ENCODE data around the gene PXDN.

PXDN gene

DNA sequence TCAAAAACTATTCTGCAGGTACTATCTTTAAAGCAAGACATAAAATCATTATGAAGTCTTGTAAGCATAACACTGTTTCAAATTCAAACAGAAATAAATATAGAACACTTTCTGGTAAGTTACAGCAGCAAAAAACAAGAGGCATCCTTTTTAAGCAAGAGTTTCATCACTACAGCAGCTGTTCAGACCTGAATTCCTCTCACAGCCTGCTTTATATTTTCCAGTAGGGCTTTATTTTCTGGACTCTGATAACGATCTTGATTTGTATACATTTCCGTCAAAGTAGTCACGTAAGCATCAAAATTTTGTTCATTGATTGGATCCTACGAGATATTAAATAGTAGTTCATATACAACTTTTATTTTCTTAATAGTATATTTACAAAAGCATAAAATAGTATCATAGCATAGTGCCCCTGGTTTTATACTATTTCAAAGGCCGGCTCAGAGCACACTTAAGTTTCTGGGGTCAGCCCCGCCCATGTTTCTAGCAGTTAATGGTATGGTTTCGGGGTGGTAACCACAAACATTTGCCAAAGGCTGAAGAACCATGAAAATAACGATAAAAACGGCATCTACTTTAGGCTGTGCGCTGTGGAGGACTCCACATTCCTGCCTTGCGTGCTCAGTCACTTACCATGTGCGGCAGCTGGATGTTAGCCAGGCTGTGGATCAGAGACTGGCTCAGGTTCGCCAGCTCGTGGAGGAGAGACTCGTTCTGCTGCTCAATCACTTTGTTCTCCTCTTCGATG is 47.5 kb upstream of the PXDN start:
- Histone ChIP-seq H3K27ac (no peak overlapping the region), H2AFZ (ENCODE audit: low read depth) (no peak overlapping the region), H3K9ac (no peak overlapping the region)

GRCh38 chr2:1791006-1791605 is 46.8 kb upstream of the PXDN start:
- Histone ChIP-seq H3K36me3 (ENCODE audit: insufficient read depth) (no peaks in the 10 kb centered on the region), H3K79me2 (ENCODE audit: insufficient read depth, low read depth) (no peaks in the 10 kb centered on the region), H3K4me3 (IDR thresholded peaks at IDR 0.05; ENCODE audit: insufficient read depth, low read depth, low read length) (no peak overlapping the region), H2AFZ (ENCODE audit: low read depth) (no peak overlapping the region), H3K4me1 (ENCODE audit: low read depth, poor library complexity, severe bottlenecking) (no peaks in the 10 kb centered on the region), H3K9ac (no peak overlapping the region), H4K20me1 (ENCODE audit: insufficient read depth) (no peaks in the 10 kb centered on the region), H3K4me2 (no peak overlapping the region), H3K27me3 (ENCODE audit: insufficient read depth, low read depth) (no peaks in the 10 kb centered on the region), H3K27ac (no peak overlapping the region)
- TF ChIP-seq, protein P1, sequence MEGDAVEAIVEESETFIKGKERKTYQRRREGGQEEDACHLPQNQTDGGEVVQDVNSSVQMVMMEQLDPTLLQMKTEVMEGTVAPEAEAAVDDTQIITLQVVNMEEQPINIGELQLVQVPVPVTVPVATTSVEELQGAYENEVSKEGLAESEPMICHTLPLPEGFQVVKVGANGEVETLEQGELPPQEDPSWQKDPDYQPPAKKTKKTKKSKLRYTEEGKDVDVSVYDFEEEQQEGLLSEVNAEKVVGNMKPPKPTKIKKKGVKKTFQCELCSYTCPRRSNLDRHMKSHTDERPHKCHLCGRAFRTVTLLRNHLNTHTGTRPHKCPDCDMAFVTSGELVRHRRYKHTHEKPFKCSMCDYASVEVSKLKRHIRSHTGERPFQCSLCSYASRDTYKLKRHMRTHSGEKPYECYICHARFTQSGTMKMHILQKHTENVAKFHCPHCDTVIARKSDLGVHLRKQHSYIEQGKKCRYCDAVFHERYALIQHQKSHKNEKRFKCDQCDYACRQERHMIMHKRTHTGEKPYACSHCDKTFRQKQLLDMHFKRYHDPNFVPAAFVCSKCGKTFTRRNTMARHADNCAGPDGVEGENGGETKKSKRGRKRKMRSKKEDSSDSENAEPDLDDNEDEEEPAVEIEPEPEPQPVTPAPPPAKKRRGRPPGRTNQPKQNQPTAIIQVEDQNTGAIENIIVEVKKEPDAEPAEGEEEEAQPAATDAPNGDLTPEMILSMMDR (conservative IDR thresholded peaks at IDR 0.05; ENCODE audit: low read depth, low read length), result no peak

More for the DNA sequence above, 47.5 kb upstream of the PXDN start:
- Histone ChIP-seq H3K4me1 (ENCODE audit: low read depth, poor library complexity, severe bottlenecking) (no peaks in the 10 kb centered on the region), H4K20me1 (ENCODE audit: insufficient read depth) (no peaks in the 10 kb centered on the region), H3K79me2 (ENCODE audit: insufficient read depth, low read depth) (no peaks in the 10 kb centered on the region), H3K36me3 (ENCODE audit: insufficient read depth) (no peaks in the 10 kb centered on the region), H3K4me3 (IDR thresholded peaks at IDR 0.05; ENCODE audit: insufficient read depth, low read depth, low read length) (no peak overlapping the region), H3K27me3 (ENCODE audit: insufficient read depth, low read depth) (no peaks in the 10 kb centered on the region), H3K4me2 (no peak overlapping the region)
- TF ChIP-seq, protein P1 (conservative IDR thresholded peaks at IDR 0.05; ENCODE audit: low read depth, low read length), result no peak

DNA sequence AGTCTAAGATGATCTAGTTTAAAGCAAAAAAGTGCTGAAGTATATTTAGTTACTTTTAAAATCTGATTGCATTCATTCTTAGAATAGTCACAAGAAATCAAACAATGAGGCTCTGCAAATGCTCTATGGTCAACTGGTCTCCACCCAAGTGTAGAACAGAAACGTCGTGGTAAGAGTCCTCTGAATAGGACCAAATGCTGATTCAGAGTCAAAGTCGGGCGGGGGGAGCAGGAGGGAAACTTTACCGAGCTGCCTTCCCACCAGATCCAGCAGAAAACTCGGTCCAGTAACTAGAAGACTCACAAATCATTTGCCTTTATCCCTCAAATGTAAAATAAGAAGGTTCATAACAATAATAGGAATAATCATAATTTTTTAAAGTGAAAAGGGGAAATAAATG is 46.2 kb upstream of the PXDN start:
- TF ChIP-seq, protein P1 (conservative IDR thresholded peaks at IDR 0.05; ENCODE audit: low read depth, low read length), result no peak
- no peak overlapping the region for H3K4me2 ChIP-seq
- H3K36me3 ChIP-seq (ENCODE audit: insufficient read depth), result no peaks in the 10 kb centered on the region
- H2AFZ ChIP-seq (ENCODE audit: low read depth), result no peak overlapping the region
- H3K27ac ChIP-seq, result no peak overlapping the region
- H3K4me3 ChIP-seq (IDR thresholded peaks at IDR 0.05; ENCODE audit: insufficient read depth, low read depth, low read length), result no peak overlapping the region
- H3K27me3 ChIP-seq (ENCODE audit: insufficient read depth, low read depth), result no peaks in the 10 kb centered on the region
- no peaks in the 10 kb centered on the region for H3K4me1 ChIP-seq (ENCODE audit: low read depth, poor library complexity, severe bottlenecking)
- no peaks in the 10 kb centered on the region for H4K20me1 ChIP-seq (ENCODE audit: insufficient read depth)
- no peaks in the 10 kb centered on the region for H3K79me2 ChIP-seq (ENCODE audit: insufficient read depth, low read depth)
- no peak overlapping the region for H3K9ac ChIP-seq

GRCh38 chr2:1789610-1790009 is 45.3 kb upstream of the PXDN start:
- Histone ChIP-seq H3K79me2 (ENCODE audit: insufficient read depth, low read depth) (no peaks in the 10 kb centered on the region), H3K4me3 (IDR thresholded peaks at IDR 0.05; ENCODE audit: insufficient read depth, low read depth, low read length) (no peak overlapping the region), H3K27ac (no peak overlapping the region), H2AFZ (ENCODE audit: low read depth) (no peak overlapping the region), H3K27me3 (ENCODE audit: insufficient read depth, low read depth) (no peaks in the 10 kb centered on the region), H3K4me2 (no peak overlapping the region), H3K36me3 (ENCODE audit: insufficient read depth) (no peaks in the 10 kb centered on the region), H4K20me1 (ENCODE audit: insufficient read depth) (no peaks in the 10 kb centered on the region), H3K4me1 (ENCODE audit: low read depth, poor library complexity, severe bottlenecking) (no peaks in the 10 kb centered on the region), H3K9ac (no peak overlapping the region)
- TF ChIP-seq, protein P1 (conservative IDR thresholded peaks at IDR 0.05; ENCODE audit: low read depth, low read length), result no peak
